Ovary (tissue), 9 donors: ENCODE data around the gene ITGB2. TPM values are rescaled to one million over a fixed set of nuclear protein-coding genes. Genes with fewer than 3 reads are reported as not detected.
A peak's percentile ranks its signal among the peaks of the same experiment; 100 is the strongest.

ENCODE experiments used
- DNase-seq, 5 donors: peaks; one replicate each; pipeline ENCODE4 v3.0.0-alpha.2; 2019 to 2020
- H3K27ac ChIP-seq, 2 donors: fragments of 200-600 bp; one replicate each; pipeline versions ENCODE4 v1.5.1 to v1.8.0; 2019 to 2022
- H3K27me3 ChIP-seq: fragments of 200-600 bp; one replicate; pipeline ENCODE4 v1.8.0; 2022
- H3K36me3 ChIP-seq: fragments of 200-600 bp; sonication (generic); one replicate; pipeline ENCODE4 v1.5.1; 2019
- H3K4me1 ChIP-seq: one replicate; pipeline ENCODE4 v1.8.1; 2013; ENCODE audit warnings: mild to moderate bottlenecking, moderate library complexity; ENCODE audit not compliant: insufficient read depth
- H3K4me3 ChIP-seq: fragments of 200-600 bp; sonication (generic); one replicate; pipeline ENCODE4 v1.5.1; 2017
- H3K9me3 ChIP-seq, 2 donors: fragments of 200-600 bp in 1 of 2; sonication (generic) in 1 of 2; one replicate each; pipeline versions ENCODE4 v1.5.1 to v1.8.1; 2013 to 2019; ENCODE audit warnings: mild to moderate bottlenecking in 1 of 2, moderate library complexity in 1 of 2
- EP300 ChIP-seq: sonication (generic); formaldehyde crosslinking; IDR thresholded peaks from one replicate; pipeline ENCODE4 v1.6.1; 2017; ENCODE audit warnings: antibody characterized with exemption
- POLR2A ChIP-seq: fragments of 450-650 bp; IDR thresholded peaks from one replicate; pipeline ENCODE4 v1.6.1; 2017; ENCODE audit warnings: antibody characterized with exemption, mild to moderate bottlenecking, moderate library complexity
- WGBS, 3 donors: extraction: QIAGEN DNeasy Blood & Tissue Kit in 1 of 3; methylation state at CpG; one replicate each; pipeline versions ENCODE4 v1.1.5 to v1.1.7; 2013 to 2017; 5-methylcytosine and 5-hydroxymethylcytosine counted together
- intact Hi-C, 4 donors: fragments of 100-400 bp; cut with DNase I; formaldehyde crosslinking; loops; one replicate each; pipeline versions ENCODE4 v1.11.0 to v1.15.1; 2022 to 2023
- polyA plus RNA-seq, 2 donors: library from polyadenylated mRNA; stranded (reverse); fragments of 200-250 nt in 1 of 2; fragments of 350-450 nt in 1 of 2; fragmentation: Illumina TruSeq in 1 of 2; extraction: RNeasy Lipid Tissue Mini Kit (QIAGEN cat#74804) in 1 of 2; gene quantifications; one replicate each; pipeline ENCODE4 v1.2.3, GENCODE V29; 2013 to 2014
- total RNA-seq, 7 donors: library from RNA; depleted of rRNA in 2 of 7; stranded (reverse); fragments of >200 nt in 2 of 7; fragmentation: NEBNext Ultra II Directional in 3 of 7; extraction: Animal tissue kit (Norgen Biotek cat#: 25700) in 3 of 7; gene quantifications; one replicate each; pipeline versions ENCODE4 v1.1.0 to v1.2.4, GENCODE V29; 2016 to 2023
- TF ChIP-seq, protein P1 (sequence below), 3 donors: fragments of 450-650 bp in 2 of 3; fragments of 200-600 bp in 1 of 3; IDR thresholded peaks; one replicate each; pipeline versions ENCODE4 v1.5.1 to v1.8.0; 2016 to 2022; ENCODE audit warnings: antibody characterized with exemption in 3 of 3, mild to moderate bottlenecking in 1 of 3
- donor health status: DM: no; HTN: no; CAD: no; lungs with moderate emphysema.
- donor health status: DM: no; HTN: no; CAD: no.
- donor health status: Bipolar disorder and iron deficiency.
- donor health status: DM: yes; HTN: yes; CAD: no.
- donor health status: DM: no; HTN: no; CAD: no.
- donor health status: DM: yes; HTN: yes; CAD: no.

The ITGB2 gene
- total and polyA plus RNA-seq, 9 donors = 9.6 to 58.3 (median 17.6) TPM

DNA sequence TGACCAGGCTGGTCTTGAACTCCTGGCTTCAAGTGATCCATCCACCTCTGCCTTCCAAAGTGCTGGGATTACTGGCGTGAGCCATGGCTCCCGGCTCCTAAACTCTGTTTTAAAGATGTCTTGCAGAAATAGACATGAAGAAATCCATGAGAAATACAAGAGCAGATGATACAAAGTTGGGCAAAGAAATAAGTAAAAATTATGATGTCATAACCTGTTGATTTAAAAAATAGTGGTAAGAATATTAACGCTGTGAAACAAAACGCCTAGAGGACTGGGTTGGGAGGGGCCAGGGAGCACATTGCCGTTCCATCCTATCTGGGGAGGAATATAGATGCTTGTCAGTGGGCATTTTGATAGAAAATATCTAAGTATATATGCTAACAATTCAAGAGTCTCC is 1.2 kb upstream of the ITGB2 start:
- H3K27ac ChIP-seq = no peak overlapping the region
- TF ChIP-seq, protein P1, sequence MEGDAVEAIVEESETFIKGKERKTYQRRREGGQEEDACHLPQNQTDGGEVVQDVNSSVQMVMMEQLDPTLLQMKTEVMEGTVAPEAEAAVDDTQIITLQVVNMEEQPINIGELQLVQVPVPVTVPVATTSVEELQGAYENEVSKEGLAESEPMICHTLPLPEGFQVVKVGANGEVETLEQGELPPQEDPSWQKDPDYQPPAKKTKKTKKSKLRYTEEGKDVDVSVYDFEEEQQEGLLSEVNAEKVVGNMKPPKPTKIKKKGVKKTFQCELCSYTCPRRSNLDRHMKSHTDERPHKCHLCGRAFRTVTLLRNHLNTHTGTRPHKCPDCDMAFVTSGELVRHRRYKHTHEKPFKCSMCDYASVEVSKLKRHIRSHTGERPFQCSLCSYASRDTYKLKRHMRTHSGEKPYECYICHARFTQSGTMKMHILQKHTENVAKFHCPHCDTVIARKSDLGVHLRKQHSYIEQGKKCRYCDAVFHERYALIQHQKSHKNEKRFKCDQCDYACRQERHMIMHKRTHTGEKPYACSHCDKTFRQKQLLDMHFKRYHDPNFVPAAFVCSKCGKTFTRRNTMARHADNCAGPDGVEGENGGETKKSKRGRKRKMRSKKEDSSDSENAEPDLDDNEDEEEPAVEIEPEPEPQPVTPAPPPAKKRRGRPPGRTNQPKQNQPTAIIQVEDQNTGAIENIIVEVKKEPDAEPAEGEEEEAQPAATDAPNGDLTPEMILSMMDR (IDR thresholded peaks at IDR 0.05) = no peak
- TF ChIP-seq EP300 = no peak
- no peak for TF ChIP-seq POLR2A
- 58 to 71% (median 59%) methylated on average over 5 of the region's 5 CpGs for WGBS, 3 donors
- no peaks in the 10 kb centered on the region for H3K36me3 ChIP-seq
- no peak overlapping the region for H3K4me3 ChIP-seq
- no peak for DNase-seq
- intact Hi-C loops = no loop called here
- H3K27me3 ChIP-seq = no peaks in the 10 kb centered on the region
- H3K4me1 ChIP-seq = no peaks in the 10 kb centered on the region
- no peaks in the 10 kb centered on the region for H3K9me3 ChIP-seq

DNA sequence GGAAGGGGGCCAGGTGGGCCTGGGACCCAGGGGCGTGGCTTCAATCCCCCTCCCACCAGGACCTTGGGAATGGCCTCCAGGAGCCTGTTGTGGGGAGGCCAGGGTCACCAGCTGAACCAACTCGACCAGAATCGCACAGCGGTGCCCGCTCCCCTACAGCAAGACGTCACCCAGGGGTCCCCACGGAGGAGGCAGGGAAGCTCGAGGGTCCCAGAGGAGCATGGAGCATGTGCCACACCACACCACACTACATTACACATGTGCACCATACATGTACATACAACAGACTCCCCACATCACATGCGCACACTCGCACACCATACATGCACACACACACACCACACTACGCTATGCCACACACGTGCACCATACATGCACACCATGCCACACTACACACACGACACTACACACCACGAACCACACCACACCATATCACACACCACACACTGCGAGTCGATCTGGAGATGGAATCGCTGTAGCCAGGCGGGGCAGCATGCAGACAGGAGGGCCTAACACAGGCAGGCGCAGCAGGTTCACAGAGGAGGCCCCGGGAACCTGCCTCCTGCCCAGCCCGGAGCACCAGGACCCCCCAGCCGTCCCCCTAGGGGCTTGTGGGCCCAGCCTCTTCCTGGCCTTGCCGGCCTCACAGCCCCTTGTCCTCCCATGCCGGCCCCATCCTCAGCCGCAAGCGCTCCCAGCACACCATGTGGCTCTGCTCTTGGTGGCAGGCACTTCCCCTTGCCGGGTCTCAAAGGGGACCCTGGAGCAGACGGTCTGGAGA is 596 bp downstream of the ITGB2 start:
- no peak for DNase-seq
- Histone ChIP-seq H3K27me3 (no peaks in the 10 kb centered on the region), H3K27ac (no peak overlapping the region), H3K4me1 (no peaks in the 10 kb centered on the region), H3K4me3 (no peak overlapping the region), H3K9me3 (no peaks in the 10 kb centered on the region), H3K36me3 (no peaks in the 10 kb centered on the region)
- WGBS, 3 donors = 61 to 69% (median 63%) methylated on average over 28 of the region's 28 CpGs
- TF ChIP-seq, protein P1 (IDR thresholded peaks at IDR 0.05) = no peak
- TF ChIP-seq POLR2A = no peak
- TF ChIP-seq EP300 = no peak
- intact Hi-C loops = no loop called here

DNA sequence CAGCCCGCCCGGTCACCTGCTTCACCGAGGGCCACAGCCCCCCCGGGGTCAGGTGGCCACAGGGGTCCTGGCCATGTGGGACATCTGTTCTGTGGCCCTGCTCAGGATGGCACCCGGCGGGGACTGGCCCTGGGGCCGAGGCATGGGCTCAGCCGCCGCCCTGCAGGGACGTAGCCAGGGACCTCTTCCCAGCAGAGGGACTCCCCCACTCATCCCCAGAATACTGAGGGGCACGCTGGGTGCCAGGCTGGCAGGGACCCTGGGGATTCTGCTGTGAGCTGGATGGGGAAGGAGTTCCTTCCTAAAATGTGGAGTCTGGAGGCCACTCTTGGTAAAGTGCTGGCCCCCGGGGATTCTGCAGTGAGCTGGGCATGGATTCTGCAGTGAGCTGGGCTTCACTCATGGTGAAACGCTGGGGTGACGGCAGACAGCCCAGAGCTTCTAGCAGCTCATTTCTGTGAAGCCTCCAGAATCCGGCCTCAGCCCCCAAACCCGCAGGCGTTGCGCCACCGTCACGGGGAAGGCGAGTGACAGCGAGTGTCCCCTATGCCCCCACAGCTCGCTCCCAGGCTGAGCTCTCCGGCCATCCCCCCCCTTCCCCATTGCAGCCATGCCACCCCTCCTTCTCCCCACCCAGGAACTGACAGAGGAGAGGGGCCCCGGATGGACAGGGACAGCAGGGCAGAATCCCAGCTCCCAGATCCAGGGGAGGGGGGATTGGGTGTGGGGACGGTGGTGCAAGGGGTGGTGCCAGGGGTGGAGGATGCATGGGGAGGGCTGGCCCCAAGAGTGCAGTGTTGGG is 1.4 kb downstream of the ITGB2 start:
- H3K9me3 ChIP-seq = no peaks in the 10 kb centered on the region
- H3K27me3 ChIP-seq = no peaks in the 10 kb centered on the region
- TF ChIP-seq EP300 = no peak
- TF ChIP-seq POLR2A = no peak
- TF ChIP-seq, protein P1 (IDR thresholded peaks at IDR 0.05) = no peak
- intact Hi-C loops = no loop called here
- WGBS, 3 donors = 34 to 58% (median 40%) methylated on average over 20 to 23 of the region's 26 CpGs
- H3K4me1 ChIP-seq = no peaks in the 10 kb centered on the region
- H3K4me3 ChIP-seq = no peak overlapping the region
- H3K36me3 ChIP-seq = no peaks in the 10 kb centered on the region
- peak in 1 of 5 donors; percentile 12 for DNase-seq
- H3K27ac ChIP-seq = no peak overlapping the region

DNA sequence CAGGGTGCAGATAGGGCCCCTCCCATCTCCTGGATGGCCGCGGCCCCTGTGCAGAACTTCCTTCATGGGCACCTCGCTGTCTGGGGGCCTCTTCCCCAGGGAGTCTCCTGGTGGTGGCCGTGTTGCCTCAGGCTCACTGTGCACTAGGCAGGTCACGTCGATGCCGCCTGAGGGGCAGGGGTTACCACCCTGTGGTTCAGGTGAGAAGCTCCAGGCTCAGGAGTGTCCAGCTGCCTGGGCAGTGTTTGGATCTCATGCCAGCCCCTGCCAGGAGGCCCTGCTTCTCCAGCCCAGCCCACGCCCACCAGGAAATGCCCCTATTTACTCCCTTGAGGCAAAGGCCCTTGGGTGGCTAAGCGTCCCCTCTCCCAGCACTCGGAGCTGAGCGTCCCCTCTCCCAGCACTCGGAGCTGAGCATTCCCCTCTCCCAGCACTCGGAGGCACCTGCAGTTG is 2.1 kb downstream of the ITGB2 start:
- TF ChIP-seq EP300 (no peak), POLR2A (no peak)
- TF ChIP-seq, protein P1 (IDR thresholded peaks at IDR 0.05) = no peak
- H3K27ac ChIP-seq = no peak overlapping the region
- H3K4me3 ChIP-seq = no peak overlapping the region
- H3K9me3 ChIP-seq = no peaks in the 10 kb centered on the region
- no peaks in the 10 kb centered on the region for H3K27me3 ChIP-seq
- H3K36me3 ChIP-seq = no peaks in the 10 kb centered on the region
- no peak for DNase-seq
- intact Hi-C loops = no loop called here
- no peaks in the 10 kb centered on the region for H3K4me1 ChIP-seq
- WGBS, 3 donors = 49 to 74% (median 50%) methylated on average over 11 to 13 of the region's 13 CpGs
